GM19043 (cell line): ENCODE results near the gene NFKBIZ.
"Not testable (repeated sequence)": the region's sequence is repeated elsewhere in the genome, so short reads cannot be mapped to it uniquely, and the experiment has no call there.

Experiments used
- ATAC-seq: cut with Tn5 transposase; IDR thresholded peaks from one replicate; pipeline ENCODE4 v1.9.1; 2021; ENCODE audit warnings: low read depth; ENCODE audit not compliant: unreplicated experiment

NFKBIZ gene

GRCh38 chr3:101849714-101850245, 466 bp downstream of the NFKBIZ start:
- peak; percentile 17 for ATAC-seq

- ATAC-seq, result peak; percentile 17
These were observed 1.1 kb downstream of the NFKBIZ start for GRCh38 chr3:101850246-101851051.

- ATAC-seq, result no peak
These were observed 1.9 kb downstream of the NFKBIZ start for GRCh38 chr3:101851072-101851770.

GRCh38 chr3:101851850-101852714, 2.8 kb downstream of the NFKBIZ start:
- ATAC-seq, result no peak

- no peak for ATAC-seq
These were observed 3.9 kb downstream of the NFKBIZ start for GRCh38 chr3:101852983-101853840.

GRCh38 chr3:101853982-101854381, 4.7 kb downstream of the NFKBIZ start:
- ATAC-seq, result no peak

- no peak for ATAC-seq
These were observed 5.4 kb downstream of the NFKBIZ start for GRCh38 chr3:101854608-101855304.

GRCh38 chr3:101857301-101857741, 8.0 kb downstream of the NFKBIZ start:
- no peak for ATAC-seq

- ATAC-seq, result no peak
These were observed 9.2 kb downstream of the NFKBIZ start for GRCh38 chr3:101858464-101859030.

GRCh38 chr3:101859882-101860448, 10.7 kb downstream of the NFKBIZ start:
- no peak for ATAC-seq

GRCh38 chr3:101861212-101861788, 12.0 kb downstream of the NFKBIZ start:
- ATAC-seq, result peak; percentile 40

- ATAC-seq, result peak; percentile 11
These were observed 12.6 kb downstream of the NFKBIZ start for GRCh38 chr3:101861789-101862415.

- no peak for ATAC-seq
These were observed 13.3 kb downstream of the NFKBIZ start for GRCh38 chr3:101862416-101863165.

GRCh38 chr3:101864926-101865325, 15.6 kb downstream of the NFKBIZ start:
- ATAC-seq, result not testable (repeated sequence)

GRCh38 chr3:101865751-101866509, 16.6 kb downstream of the NFKBIZ start:
- ATAC-seq, result no peak

GRCh38 chr3:101867511-101867910, 18.2 kb downstream of the NFKBIZ start:
- no peak for ATAC-seq
